Eye (tissue), 1 donor: Measurements from ENCODE around the gene CTBP1.
A peak's percentile ranks its signal among the peaks of the same experiment; 100 is the strongest.

Experiments
- DNase-seq: peaks from one replicate; pipeline ENCODE4 v3.0.0-alpha.2; 2015

The CTBP1 gene

DNA sequence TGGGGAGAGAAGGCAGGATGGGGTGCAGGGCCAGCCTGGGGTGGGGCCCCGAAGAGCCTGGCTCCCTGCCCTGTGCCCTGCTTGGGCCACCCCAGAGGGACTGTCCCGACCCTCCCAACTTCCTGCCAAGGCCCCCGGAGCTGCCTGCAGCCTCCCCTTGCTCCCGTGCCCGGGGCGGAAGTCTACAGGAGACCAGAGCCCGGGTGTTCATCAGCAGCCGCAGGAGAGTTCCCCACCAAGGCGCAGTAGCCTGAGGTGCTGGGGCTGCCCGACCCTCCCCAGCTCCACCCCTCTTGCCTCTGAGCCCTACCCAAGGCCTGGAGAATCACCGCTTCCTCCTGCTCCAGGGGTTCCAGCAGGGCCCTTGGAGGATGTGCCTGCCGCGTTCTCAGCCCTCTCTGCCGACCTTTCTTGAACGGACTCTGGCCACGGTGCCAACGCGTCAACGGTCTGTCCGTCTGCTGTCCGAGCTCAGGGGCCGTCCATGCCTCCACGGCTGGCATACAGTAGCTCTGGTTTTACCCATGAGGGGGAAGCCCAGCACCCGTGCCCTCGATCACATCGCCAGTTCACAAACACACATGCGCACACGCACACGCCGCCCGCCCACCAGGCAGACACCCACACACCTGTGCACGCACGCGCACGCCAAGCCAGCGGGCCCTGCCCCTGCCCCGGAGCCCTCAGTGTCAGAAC, 40.5 kb downstream of the CTBP1 start:
- DNase-seq = peak; percentile 27

DNA sequence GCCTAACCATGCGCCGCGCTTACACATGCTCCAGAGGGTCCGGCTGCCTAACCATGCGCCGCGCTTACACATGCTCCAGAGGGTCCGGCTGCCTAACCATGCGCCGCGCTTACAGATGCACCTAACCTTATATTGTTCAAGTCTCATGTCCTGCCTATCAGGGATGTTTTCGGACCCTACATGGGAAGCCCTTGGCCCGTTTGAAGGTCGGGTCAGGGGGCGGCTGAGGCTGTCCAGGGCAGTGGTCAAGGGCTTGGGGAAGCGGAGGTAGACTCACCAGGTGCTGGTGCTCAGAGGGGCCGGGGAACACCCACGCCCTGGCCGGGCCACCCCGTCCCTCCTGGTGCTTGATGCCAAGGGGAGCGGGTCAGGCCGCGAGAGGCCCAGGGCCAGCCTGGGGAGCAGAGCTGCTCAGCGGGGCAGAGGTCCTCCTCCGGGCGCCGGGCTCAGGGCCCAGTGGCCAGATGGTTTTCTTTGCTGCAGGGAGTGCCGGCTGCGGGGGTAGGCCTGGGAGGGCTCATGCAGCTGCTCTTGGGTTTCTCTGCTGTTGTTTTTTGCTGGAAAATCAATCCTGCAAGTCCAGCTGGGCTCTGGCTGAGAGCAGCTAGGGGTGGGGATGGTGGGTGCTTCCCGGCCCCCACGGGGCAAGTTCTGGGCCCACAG, 41.2 kb downstream of the CTBP1 start:
- DNase-seq = peak; percentile 69

DNA sequence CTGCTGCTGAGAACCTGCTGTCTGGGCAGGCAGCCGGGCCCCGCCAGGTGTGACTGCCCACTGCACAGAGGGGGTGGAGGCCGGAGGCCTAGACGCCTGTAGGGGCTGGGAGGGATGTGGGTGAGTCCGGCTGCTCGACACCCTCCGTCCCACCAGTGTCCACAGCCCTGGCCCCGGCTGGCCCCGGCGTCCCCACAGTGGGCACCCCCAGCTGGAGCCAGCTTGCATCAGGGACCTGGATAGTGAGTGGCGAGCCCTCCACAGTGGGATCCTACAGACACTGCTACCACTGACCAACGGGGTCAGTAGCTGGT, 41.8 kb downstream of the CTBP1 start:
- DNase-seq = no peak

DNA sequence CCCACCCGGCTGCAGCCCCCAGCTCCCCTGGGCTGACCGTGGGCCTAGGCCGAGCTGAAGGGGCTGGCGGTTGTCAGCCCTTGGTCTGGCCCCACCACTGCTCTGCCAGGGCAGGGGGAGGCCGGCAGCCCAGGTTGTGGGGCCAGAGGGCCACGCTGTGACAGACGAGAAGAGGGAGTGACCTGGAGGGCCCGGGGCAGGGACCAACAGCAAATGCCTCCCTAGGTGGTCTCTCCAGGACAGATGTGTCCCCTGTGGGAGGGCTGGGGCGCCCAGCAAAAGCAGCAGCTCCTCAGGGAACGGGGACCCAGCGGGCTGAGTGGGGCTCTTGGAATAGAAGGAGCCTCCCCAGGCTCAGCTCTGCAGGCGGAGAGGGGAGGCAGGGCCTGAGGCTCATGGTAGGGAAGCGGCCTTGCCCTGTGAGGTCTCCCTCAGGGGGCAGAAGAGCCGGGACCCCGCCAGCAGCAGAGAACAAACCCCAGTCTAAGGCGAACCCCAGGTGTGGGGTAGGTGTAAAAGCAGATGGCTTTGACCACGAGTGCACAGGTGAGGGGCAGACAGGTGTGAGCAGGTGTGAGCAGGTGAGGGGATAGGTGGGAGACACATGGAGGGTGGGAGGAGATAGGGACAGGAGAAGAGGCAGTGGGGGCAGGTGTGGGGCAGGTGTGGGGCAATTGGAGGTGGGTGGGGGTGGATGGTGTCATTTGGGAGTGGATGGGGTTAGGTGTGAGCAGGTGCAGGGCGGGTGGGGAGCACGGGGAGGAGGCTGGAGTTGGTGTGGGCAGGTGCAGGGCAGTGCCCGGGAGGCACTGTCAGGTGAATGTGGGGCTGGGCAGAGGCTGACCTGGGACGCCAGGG, 42.4 kb downstream of the CTBP1 start:
- DNase-seq = no peak

DNA sequence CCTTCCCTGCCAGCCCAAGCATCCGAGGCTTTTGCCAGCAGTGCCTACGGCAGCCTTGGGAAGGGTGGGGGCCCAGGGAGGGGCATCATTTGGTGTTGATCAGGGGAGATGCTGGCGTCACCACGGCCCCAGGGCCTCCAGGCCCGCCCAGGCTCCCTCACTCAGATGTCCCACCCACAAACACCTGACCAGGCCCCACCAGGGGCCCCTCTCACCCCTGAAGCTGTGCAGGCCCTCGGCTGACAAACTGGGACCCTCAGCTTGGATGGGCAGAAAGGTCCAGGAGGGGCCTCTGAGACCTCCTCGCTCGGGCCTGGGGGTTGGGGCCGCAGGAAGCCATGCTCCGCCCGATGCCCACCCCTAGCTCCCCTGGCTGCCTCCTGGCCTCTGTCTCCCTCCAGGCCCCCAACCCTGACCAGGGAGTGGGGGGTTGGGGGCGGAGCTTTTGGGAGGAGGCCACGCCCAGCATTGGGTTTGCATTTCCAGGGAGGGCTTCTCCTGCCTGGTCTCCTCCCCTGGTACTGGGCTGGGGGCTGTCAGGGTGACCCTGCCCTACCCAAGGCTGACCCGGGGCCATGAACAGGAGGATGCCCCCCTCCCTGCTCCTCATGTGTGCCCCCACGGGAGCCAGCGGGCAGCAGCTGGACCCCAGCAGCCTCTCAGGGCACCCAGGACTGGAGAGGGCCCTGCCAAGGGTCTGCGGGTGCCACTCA, 43.2 kb downstream of the CTBP1 start:
- no peak for DNase-seq

DNA sequence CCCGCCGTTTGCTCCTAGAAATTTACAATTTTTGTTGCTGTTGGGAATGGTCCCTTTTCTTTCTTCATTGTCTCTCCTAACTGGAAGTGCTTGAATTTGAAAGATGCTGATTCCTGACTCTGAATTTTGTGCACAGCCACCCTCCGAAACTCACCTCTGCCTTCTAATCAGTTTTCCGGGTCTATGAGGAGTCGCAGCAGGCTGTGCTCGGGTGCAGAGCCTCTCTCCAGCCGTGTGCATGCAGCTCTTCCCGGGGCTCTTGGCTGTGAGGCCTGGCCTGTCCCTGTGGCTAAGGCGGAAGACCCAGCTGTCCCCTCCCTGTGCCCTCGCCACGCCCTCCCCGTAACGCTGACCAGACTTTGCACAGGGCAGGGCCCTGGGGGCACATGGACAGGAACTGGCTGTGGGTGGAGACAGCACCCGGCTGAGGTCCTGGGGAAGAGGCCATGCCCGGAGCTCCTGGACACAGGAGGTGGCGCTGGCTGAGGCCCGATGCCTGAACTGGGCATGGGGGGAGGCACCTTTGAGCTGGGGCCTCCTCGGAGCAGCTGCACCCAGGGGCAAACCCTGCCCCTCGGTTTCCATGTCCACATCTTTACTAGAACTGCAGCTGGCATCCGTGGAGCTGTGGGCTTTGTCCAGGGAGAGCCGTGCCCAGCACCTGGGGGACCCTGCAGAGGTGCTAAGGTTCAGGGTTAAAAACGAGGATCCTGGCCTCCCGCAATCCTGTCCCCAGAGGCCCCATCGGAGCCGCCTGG, 43.9 kb downstream of the CTBP1 start:
- DNase-seq = no peak

DNA sequence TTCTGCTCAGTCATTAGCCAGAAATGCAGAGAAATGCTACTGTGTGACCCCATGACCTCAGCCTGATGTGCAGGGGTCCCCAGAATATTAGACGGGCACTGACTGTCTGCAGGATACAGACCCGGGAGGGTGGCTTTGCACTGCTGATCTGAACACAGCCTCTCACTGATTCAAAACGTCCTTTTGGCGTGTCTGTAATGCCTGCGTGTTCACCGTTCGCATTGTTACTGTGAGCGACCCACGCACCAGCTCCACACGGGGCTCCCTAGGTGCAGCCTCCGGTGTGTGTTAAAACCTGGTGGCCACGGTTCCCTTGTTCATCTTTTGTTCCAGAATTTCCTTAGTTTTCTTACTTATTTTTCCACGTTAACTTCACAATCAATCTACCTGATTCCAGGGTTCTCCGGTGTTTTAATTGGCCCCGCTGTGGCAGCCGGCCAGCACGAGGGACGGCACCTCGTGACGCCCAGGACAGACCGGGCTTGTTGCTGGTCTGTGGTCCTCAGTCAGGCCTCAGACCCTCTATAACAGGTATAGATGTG, 44.6 kb downstream of the CTBP1 start:
- no peak for DNase-seq

DNA sequence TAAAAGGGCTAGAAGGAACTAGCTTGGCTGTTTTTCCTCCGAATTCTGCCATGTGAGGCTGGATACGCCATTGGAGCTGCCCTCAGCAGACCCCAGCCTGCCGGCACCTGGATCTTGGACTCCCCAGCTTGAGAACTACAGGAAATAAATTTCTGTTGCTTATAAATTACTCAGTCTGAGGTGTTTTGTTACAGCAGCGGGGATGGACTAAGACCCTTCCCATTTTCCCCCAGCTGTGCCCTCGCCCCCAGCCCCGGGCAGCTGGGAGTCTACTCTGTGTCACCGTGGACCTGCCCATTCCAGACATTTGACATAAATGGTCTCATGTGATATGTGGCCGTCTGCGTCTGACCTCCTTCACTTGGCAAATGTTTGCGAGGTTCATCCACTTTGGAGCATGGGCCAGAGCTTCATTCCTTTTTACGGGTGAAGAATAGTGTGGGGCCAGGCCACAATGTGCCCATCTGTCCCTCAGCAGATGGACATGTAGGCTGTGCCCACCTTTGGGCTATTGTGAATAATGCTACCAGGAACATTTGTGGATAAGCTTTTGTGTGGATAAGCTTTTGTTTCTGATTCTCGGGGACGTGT, 45.8 kb downstream of the CTBP1 start:
- DNase-seq = no peak

DNA sequence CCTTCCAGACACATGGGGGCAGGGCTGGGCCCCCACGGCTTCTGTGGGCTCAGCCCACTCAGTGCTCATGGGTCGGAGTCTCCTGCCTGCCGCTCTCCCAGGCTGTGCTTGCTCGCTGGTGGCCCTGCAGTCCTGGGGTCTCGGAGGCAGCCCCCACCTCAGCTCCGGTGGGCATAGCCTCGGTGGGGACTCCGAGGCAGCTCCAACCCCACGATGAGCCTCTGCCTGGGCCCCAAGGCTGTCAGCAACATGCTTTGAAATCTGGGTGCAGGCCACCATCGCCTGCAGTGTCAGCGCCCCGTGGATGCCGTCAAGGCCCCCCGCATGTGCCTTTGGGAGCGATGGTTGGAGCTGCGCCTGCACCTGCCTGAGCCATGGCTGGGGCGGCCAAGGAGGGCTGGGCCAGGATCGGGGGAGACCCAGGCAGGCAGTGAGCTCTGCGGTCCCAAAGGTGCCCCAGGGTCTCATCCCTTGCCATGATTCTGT, 46.4 kb downstream of the CTBP1 start:
- DNase-seq = no peak

DNA sequence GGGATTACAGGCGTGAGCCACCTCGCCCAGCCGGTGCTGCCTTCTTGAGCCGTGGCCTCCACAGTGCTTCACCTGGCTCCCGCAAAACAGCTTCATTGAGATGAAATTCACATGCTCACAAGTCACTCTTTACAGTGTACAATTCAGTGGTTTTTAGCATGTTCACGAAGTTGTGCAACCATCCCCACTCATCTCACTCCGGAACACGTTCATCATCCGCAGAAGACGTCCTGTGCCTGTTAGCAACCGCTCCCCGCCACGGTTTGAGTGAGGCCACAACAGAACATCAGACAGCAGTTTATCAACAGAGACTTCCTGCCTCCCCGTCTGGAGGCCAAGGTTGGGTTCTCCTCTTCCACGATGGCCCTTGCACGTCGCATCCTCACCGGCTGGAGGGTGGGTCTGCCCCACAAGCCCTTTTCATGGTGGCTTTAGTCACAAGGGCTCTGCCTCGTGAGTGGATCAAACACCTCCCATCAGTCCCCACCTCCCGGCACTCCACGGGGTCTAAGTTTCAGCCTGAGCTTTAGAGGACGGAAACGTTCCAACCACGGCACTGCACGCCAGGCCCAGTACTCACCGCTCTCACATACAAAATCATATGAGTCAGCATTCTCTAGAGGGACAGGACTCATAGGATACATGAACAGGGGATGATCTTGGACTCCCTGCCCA, 46.9 kb downstream of the CTBP1 start:
- DNase-seq = no peak

DNA sequence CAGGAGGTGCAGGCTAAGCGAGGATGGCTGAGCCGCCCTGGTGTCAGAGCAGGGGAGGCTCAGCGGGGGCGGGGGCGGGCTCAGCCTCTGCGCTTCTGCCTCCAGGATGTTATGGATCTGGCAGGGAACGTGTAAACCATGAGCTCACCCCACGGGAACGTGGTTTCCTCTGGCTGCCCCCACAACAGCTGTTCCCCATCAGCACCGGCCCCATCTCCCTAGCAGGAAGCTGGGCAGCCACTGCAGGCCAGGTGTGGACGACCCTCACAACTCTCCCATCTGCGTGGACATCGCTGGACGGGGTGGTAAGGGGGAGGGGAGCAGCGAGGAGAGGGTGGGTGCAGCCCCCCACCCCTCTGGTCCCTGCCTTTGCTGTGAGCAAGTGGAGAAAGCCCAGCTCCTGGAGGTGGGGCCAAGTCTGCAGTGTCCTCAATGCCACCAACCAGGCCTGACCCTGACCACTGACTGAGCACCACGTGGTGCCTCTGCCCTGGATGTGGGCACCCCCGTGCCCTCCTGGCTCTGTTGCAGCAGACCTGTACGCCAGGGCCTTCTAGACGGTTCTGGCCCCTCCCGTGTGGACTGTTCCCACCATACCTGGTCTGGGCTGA, 48.4 kb downstream of the CTBP1 start:
- peak; percentile 83 for DNase-seq

DNA sequence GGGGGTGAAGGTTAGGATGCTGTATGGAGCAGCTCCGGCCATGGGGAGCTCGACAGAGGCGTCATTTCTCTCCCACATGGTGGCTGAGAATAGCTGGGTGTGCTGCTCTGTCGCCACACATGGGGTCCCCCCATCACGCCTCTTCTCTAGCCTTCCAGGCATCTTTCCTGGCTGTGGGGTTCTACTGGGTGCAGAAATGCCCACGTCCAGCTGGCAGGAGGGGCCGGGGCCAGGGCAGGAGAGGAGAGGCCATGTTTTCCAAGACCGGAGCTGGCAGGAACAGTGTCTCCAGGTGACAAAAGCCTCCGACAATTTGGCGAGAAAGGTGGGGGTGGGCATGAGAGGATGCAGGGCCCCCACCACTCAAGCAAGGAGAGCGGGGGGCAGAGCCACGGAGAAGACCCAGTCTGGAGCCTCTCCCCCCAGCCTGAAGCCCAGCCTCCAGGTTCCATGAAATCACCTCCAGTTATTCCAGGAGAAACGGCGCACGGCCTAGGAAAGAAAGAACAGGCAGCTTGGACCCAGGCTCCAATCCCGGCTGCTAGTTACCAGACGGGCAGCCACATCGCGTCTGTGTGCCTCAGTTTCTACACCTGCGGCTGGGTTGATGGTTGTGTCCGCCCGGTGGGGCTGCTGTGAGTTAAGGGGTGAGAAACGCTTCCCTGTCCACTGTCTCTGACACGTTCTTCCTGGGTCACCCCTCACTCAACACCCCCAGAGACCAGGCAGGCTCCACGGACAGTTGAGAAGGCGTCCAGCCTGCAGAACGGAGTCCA, 49.2 kb downstream of the CTBP1 start:
- DNase-seq = no peak

DNA sequence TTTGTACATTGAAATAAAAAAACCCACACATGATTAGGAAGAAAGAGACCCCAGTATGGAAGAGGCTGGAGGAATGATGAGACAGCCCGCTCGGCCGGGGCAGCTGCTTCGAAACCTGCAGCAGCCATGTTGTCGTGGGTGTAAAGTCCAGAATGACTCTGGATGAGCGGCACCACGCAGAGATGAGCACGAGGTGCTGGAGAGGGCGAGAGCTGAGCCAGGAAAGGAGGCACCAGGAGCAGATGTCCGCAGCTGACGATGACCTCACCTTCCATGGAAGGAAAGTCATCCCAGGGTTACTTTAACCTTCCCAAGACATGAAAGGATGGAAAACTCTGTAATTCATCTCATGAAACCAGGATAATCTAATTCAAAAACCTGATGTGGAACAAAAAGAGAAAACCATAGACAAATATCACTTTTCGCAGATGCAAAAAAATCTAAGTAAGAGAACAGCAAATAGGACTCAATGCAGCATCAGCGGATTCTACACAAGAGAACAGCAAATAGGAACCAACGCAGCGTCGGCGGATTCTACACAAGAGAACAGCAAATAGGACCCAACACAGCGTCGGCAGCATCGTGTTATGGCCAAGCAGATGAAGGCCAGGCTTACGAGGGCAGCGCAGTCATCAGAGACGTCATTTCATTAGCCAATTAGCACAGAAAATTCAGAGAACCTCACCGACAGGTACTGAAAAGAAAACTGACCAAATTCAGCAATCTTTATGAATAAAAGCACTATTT, 50.7 kb downstream of the CTBP1 start:
- no peak for DNase-seq

DNA sequence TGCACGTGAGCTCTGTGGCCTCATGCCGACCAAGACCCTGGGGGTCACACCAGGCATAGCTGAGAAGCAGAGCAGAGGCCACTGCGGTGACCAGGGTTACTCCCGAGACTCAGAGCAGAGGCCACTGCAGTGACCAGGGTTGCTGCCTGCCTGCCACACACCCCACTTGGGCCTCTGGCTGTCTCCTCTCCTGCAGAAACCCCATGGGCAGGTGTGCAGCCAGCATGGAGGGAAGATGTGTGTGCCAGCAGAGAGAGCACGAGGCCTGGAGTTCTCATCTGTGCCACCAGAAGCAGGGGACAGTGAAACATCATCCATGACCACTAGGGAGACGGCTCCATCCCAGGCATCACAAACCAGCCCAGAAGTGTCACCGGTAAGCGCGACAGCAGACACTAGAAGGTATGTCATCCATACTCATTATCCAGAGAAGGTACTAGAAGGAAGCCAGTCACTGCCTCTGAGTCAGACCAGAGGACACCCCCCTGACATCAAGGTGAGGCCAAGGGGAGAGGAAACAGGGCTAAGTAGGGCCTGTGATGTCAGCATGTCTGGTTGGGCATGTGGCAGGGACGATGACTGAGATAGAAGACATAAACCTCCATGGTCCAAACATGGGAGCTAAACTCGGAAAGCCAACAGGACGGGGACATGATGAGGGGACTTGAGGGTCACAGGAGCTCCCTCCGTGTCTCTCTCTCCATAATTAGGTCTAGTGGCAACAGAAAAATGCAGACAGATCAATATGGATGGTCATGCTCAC, 52.3 kb downstream of the CTBP1 start:
- no peak for DNase-seq

DNA sequence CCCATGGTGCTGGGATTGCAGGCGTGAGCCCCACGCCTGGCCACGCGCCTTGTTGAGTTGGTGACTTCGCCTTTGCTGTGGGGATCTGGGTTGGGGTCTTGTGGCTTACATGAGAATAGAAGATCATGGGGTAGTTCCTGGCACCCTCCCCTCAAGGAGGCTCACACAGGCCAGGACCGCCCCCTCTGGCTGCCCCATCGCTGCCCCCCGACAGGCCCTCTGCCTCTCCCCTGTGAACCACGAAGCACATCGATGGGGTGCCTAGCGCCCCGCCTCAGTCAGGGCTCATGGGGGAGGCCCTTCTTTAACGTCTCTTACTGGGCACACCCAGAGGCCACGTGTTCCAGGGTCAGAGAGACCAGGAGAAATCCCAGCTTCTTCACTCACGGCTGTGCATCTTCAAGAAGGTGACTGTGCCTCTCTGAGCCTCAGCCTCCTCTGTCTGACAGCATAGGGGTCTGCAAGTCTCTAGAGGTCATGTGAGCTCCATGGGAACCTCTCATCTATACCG, 53.0 kb downstream of the CTBP1 start:
- DNase-seq = no peak

DNA sequence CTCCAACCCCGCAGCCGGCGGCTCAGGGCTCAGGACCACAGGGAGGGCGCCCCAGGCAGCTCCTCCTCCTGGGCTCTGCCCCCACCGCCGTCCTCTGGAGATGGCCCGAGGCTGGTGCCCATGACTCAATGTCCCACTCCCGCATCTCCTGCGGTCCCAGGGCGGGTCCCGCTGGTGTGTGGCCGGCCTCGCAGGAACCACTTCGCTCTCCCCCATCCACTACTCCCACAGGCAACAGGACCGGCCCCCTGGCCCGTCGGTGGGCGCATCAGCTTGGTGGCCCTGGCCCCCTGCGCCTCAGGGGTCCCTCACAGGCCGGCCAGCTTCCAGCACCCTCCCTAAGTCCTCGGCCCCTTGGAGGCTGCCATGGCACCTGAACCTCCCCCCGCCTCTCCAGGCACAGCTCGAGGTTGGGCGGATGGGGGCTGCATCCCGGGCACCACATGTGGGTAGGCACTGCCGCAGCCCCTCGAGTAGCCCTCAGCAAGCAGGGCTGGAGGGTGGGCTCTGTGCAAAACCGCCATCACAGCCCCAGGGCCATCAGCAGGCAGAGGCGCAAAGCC, 53.7 kb downstream of the CTBP1 start:
- DNase-seq = no peak

DNA sequence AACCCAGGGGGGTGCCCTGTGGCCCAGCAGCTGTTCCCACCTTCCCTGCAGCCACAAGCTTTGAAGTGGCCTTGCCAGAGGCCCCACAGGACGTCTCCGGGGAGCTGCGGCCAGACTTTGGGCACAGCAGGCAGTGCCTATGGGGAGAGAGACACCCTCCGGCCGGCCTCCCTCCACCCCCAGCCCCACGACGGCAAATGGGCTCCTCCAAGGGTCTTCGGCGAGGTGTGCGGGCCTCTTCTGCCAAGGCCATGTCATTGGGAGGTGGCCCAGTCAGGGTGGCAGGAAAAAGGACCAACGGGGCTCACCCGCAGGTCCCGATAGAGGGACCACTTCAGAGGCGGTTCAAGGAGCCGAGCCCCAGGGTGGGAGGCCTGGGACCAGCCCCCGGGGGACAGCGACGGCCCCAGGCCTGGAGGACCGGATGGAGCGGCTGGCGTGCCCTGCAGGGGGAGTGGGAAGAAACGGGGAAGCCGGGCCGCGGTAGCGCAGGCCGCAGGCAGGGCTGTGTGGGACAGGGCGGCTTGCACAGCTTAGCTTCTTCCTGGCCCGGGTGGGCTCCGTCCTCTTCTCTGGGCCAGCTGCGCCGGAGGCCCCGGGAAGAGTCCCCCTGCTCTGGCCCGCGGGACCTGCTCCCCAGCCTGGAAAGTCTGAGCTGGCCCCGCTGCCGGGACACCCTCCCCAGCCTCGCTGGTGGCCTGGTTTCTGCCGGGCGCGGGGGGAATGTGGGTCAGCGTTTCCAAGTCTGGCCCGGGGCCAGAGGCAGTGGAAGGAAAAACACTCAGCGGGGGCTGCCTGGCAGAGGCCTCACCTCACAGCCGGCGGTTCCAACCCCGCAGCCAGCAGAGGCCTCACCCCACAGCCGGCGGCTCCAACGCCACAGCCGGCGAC, 54.7 kb downstream of the CTBP1 start:
- DNase-seq = no peak
